H4 (cell line): ENCODE data around the gene ANKRD33. TPM values are rescaled to one million over a fixed set of nuclear protein-coding genes. Genes with fewer than 3 reads are reported as not detected.

Source experiments
- DNase-seq: peaks from one replicate; pipeline ENCODE4 v3.0.0-alpha.2; 2015; ENCODE audit warnings: low spot score
- total RNA-seq: library from RNA; depleted of rRNA; stranded (reverse); fragments of >200 nt; shearing (Covaris generic); gene quantifications from 2 replicates; pipeline ENCODE4 v1.2.3, GENCODE V29; 2014

Gene ANKRD33
- total RNA-seq, 1 experiment from 2014 or later = not detected

DNA sequence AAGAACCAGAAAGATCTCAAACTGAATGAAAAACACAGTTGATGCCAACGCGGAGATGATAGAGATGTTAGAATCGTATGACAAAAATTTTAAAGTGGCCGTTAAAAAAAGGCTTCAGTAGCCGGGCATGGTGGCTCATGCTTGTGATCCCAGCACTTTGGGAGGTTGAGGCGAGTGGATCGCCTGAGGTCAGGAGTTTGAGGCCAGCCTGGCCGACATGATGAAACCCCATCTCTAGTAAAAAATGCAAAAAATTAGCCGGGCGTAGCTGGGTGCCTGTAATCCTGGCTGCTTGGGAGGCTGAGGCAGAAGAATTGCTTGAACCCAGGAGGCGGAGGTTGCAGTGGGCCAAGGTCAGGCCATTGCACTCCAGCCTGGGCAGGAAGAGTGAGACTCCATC lies 14.0 kb downstream of the ANKRD33 start:
- DNase-seq = no peak

DNA sequence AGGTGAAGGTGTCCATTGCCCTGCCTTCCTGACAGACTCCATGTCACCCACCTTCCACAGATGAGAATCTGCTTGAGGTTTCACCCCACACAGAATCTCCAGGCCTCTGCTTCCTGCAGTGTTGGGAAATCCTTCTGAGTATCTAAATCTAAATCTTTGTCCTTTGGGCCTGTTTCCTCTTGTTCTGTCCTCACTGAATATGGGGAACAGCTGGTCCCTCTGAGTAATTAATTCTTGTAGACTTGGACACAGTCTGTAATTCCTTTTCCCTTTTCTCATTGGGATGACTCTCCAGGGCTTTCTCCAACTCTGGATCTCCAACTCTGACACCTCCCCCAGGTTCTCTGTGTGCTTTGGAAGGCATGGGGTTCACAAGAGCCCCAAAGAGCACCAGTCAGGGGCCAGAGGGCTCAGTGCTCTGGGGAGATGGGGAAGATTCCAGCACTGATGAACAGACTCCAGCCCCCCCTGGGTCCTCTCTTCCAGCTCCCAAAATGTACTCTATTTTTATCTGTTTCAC lies 17.1 kb downstream of the ANKRD33 start:
- DNase-seq = no peak

DNA sequence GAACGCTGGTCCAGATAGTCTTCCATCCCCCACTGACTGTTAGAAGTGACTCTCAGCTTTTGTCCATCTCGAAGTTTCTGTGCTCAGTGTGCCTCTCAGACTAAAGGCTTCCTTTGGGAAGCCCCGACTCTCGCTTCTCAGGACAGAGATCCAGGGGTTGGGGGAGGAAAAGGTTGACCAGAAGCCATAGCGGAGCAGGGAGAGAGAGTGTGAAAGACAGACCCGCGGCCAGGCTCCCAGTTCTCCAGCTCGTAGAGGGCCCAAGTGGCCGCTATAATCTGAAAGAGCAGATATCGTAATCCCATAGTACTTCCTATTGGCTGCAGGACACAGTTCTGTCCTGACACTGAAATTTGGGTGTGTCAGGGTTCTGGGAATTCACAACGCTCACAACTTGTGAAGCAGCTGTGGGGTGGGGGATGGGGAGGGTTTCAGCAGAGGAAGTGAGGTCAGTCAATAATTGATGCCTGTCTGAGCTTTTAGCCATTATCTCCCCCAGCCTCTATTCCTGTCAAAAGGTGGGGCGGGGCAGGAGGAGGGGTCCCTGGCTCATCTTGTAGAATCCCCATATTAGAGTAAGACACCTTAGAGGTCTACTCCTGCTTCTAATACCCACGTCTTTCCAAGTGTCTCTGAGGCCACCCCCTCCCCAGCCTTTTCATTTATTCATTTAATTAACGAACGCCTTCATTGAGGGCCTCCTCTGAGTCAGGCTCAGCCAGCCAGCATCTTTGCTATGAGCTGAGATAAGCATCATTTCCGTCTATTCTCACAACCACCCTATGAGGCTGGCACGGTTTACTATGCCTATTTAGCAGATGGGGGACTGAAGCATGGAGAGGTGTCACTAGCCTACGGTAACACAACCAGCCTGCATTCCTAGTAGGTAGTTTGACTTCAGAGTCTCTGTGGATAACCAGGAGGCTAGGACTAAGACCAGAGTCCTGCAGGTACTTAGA lies 17.8 kb downstream of the ANKRD33 start:
- no peak for DNase-seq

DNA sequence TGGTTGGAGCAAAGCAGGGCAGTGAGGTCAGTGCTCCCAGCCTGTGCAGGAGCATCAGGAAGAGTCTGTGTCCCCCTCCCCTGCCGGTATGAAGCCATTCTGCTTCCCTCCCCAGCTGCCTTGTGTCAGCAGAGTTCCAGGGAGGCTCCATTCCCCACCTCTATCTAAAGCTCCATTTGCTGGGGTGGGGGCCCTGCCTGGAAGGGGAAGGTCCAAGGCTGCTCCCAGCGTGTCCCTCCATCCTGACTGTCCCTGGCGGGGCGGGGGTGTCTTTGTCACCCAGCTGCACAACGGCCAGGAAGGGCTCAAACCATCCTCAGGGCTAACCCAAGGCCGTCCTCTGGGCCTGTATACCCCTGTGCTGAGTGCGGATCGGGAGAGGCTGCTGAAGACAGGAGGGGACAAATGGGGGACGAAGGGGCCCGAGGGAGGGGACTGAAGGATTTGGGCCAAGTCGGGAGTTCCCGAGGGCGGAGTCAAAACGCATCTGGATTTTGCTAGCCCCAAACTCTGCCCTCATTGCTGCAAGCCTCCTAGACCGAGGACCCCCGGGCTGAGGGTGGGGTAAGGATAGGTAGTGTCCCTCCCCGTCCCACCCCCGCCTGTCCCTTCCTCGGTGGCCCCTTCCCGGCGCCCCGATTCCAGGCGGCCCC lies 18.7 kb downstream of the ANKRD33 start:
- DNase-seq = no peak

DNA sequence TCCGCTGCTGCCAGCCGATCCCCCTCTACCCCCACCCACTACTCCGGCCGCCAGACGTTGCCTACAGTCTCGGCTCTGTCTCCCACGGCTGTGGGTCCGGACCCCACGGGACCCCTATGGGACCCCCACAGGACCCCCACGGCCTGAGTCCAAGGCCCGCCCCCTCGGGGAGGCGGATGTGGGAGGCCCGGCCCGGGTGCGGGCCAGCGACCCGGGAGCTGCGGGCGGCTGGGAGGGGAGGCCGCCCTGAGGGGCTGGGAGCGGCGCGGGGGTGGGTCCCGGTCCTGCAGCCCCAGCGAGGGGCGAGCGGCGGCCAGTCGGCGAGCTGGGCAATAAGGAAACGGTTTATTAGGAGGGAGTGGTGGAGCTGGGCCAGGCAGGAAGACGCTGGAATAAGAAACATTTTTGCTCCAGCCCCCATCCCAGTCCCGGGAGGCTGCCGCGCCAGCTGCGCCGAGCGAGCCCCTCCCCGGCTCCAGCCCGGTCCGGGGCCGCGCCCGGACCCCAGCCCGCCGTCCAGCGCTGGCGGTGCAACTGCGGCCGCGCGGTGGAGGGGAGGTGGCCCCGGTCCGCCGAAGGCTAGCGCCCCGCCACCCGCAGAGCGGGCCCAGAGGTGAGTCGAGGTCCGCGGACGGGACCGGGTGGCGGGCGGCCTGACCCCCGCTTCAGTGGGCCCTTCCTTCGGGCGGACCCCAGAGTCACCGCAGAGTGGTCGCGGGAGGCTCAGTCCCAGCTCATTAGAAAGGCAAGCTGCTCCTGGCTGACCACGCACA lies 19.4 kb downstream of the ANKRD33 start, which contains the start of gene ACVRL1:
TSS of gene ACVRL1 (plus strand) at position 422 of the 773 bp plus-strand sequence. CDS start 4,971 bp downstream, outside the sequence.
- DNase-seq = no peak

DNA sequence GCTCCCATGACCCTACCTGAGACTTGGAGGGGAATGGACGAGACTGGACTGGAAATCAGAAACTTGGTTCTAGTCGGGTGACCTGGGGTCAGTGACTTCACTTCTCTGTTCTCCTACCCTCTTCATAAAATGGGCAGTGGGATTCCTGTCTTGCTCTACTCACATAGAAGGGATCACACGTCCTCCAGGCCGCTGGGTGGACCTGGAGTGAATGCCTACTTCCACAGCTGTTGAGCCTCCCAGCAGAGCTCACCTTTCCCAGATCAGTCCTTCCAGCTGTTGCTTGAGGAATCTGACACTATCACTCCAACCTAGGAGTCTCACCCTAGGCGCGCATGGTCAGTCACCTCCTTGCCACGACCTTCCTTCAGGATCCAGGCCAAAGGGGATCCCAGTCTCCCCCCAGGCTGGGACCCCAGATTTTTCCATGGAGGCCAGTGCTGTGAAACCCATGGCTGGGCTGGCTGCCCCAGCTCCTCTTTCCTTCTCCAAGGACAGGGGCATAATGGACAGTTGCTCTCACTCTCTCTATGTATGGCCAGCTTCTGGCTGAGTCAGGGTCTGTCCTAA lies 20.0 kb downstream of the ANKRD33 start:
- DNase-seq = no peak

DNA sequence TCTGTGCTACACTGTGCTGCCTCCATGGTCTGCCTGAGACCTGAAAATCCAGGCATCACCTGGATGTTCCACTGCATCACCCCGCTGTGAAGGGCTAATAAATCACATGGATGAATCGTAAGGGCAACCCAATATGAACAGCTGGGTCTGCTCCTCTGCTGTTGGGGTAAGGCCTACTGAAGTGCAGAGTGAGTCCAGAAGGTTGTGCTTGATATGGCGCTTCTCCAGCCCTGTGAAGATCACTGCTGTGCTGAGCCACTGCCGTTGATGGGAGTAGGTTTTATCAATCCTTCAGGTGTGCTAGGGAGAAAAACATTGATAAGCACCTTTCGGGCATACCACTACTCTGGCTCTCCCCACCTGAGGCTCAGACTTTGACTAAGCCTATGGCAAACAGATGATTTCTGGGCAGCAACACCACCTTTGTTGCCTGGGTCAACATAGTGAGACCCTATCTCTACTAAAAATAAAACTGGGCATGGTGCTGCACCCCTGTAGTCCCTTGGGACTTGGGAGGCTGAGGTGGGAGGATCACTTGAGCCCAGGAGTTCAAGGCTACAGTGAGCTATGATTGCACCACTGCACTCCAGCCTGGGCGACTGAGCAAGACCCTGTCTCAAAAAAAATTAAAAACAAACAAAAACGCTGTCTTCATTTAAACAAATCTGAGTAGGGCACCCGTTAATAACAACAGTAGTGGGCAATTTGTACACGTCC lies 21.1 kb downstream of the ANKRD33 start:
- no peak for DNase-seq

DNA sequence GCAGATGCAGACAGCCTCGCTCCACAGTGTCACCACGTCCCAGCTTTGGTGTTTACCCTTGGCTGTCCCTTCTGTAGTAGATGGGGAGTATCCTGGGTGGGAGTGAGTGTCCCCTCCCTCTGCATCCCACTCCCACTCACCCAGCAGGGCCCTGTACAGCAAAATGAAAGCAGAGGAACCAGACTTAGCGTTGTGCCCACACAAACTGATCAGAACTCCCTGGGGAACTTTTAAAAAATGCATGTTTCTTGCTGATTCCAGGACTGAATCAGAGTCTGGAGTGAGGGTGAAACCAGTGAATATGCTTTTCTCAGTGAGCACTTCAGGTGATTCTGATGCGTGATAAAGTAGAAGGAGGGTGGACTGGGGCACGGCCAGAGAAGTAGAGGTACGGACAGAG lies 22.3 kb downstream of the ANKRD33 start:
- no peak for DNase-seq

DNA sequence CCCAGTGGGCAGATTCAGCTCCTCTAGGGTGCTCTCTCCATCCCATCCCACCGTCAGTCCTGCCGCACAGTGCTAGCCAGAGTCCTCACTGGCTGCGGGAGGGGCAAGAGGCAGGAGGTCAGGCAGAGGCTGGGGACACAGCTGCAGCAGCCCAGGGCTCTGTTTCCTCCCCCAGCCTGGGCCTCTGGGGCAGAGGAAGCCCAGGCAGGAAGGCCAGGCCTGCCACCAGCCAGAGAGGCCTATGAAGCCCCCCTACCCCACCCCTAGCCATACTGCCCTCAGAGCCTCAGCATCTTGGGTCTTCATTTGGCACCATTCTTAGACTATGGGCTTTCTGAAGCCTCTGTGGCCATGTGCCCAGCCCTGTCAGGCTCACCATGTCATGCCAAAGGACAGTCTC lies 22.8 kb downstream of the ANKRD33 start:
- no peak for DNase-seq

DNA sequence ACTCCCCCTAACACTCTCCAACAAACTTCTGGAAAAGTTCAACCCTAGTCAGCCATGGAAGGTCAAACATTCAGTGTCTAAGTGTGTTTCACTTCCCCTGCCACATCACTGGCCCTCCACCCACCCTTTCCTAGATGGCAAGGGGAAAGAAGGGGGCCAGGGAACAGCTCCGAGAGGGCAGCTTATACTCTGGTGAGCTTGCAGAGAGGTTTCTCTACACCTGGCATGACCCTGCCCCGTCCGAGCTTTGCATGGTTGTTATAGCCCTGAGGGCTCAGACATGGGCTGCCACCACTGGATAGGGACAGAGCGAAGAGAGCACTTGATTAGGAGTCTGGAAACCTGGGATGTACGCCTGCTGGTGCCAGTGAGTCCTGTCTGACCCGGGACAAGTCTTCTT lies 23.4 kb downstream of the ANKRD33 start:
- no peak for DNase-seq

DNA sequence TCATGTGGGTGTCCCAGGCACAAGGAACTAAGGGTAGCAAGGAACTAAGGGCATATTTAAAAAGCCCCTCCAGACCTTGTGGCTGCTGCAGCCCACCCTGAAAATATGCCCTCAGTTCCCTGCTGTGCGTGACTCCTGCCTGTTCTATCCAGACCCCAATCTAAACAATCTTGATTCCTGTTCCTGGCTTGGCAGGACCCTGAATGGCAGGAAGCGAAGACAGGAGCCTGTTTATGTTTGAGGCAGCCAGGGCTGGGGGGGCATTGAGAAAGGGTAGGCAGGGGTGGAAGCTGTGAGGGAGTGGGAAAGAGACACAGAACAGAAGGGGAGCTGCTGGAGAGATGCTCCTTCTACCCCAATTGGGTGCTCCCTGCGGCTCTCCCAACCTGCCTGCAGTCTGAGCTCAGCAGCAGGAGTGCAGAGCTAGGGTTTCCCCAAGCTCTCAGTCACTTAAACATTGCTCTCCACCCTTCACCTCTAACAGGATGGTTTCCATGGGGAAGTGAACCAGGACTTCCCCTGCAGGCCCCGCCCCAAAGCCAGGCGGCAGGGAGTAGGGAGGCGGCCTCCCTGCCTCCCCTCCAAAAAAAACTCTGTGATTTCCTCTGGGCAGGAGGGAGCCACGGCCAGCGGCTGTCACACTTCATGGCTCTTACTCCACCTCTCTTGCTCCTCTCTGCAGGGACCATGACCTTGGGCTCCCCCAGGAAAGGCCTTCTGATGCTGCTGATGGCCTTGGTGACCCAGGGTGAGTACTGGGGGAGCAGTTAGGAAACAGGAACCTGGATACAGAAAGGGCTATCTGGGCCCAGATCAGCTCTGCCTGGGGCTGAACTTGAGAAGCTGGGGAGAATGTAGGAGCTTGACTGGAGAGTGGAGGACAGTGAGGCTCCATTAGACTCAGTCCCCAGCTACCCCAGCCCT lies 24.1 kb downstream of the ANKRD33 start:
- peak; percentile 70 for DNase-seq

DNA sequence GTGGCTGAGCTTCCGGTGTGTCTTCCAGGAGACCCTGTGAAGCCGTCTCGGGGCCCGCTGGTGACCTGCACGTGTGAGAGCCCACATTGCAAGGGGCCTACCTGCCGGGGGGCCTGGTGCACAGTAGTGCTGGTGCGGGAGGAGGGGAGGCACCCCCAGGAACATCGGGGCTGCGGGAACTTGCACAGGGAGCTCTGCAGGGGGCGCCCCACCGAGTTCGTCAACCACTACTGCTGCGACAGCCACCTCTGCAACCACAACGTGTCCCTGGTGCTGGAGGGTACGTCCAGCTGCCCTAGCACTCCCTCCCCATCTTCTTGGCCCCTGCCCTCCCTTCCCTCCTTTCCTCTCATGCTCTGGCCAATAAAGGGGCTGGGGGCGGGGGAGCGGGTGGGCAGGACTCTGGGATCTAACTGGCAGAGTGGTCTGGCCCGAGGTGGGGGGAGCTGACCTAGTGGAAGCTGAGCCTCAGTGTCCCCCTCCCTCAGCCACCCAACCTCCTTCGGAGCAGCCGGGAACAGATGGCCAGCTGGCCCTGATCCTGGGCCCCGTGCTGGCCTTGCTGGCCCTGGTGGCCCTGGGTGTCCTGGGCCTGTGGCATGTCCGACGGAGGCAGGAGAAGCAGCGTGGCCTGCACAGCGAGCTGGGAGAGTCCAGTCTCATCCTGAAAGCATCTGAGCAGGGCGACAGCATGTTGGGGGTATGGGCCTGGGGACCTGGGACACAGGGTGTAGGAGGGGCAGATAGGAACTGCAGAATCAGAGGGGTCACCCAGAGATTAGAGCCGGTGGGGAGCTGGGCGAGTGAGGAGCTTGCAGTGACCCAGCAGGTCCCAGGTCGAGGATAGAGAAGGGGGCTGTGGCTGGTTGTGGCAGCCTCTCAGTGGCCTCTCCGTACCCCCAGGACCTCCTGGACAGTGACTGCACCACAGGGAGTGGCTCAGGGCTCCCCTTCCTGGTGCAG lies 25.4 kb downstream of the ANKRD33 start:
- no peak for DNase-seq

DNA sequence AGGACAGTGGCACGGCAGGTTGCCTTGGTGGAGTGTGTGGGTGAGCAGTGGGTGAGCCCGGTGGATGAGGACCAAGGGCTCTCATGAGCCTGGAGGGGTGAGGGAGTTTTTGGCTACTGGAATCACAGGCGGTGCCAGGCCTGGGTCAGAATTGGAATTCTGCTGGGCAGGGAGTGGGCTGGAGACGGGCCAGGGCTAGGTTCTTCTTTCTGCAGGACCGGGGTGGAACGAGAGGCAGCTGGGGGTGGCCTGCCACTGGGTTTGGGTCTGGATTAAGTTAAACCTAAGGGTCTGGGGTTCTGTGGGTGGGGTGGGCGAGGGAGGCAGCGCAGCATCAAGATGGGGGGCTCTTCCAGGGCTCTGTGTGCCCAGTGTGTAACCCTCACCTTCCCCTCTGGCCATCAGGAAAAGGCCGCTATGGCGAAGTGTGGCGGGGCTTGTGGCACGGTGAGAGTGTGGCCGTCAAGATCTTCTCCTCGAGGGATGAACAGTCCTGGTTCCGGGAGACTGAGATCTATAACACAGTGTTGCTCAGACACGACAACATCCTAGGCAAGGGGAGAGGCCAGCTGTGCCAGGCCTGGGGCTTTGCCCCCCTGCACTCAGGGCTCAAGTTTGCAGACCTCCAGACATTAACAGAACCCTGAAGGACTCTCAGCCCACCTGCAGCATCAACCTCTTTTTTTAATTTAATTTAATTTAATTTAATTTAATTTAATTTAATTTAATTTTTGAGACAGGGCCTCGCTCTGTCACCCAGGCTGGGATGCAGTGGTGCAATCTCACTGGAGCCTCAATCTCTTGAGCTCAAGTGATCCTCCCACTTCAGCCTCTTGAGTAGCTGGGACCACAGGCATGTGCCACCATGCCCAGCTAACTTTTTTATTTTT lies 26.4 kb downstream of the ANKRD33 start:
- DNase-seq = no peak

DNA sequence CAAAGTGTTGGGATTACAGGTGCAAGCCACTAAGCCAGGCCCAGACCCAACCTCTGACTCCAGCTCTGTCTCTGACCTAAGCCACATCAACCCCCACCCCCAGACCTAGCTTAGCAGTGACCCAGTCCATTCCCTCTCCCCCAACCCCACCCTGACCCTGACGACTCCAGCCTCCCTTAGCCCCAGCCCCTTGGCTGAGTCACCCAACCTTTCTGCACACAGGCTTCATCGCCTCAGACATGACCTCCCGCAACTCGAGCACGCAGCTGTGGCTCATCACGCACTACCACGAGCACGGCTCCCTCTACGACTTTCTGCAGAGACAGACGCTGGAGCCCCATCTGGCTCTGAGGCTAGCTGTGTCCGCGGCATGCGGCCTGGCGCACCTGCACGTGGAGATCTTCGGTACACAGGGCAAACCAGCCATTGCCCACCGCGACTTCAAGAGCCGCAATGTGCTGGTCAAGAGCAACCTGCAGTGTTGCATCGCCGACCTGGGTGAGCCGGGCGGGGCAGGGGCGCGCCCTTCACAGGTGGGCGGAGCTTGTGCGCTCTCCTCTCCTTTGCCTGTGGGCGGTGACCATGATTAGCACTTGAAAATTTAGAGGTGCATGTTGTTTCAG lies 27.2 kb downstream of the ANKRD33 start:
- DNase-seq = no peak

DNA sequence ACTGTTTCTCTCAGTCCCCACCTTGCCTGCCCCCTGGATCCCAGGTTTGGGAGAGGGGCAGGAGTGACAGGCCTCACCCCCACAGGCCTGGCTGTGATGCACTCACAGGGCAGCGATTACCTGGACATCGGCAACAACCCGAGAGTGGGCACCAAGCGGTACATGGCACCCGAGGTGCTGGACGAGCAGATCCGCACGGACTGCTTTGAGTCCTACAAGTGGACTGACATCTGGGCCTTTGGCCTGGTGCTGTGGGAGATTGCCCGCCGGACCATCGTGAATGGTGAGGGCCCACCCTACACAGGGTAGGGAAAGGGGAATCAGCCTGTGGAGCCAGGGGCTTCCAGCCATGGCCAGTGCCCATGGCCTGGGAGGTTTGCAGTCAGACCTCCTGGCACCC lies 28.0 kb downstream of the ANKRD33 start:
- DNase-seq = no peak

DNA sequence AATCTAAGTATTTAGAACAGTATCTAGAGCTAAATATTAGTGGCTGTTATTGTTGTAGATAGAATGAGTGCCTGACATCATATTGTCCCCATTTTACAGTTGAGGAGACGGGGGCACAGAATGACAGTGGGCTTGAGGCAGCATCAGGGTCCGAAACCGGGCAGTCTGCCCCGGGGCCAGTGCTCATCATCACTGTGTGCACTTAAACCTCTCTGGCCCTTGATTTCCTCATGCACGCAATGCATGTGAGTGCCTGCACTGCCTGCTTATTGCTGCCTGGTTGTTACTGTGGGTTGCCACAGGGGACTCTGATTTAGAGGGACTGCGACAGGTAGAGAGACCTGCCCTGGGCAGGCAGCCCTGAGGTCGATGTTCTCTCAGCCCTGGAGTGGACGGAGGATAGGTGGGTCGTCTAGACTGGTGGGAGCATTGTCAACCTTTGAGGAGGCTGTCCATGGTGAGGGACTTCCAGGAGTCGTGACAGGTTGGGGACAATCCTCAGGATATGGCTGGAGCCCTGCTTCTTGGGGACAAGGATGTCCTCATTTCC lies 29.2 kb downstream of the ANKRD33 start:
- DNase-seq = no peak
